M059J (cell line): ENCODE results near the gene RUFY4. TPM values are rescaled to one million over a fixed set of nuclear protein-coding genes. Genes with fewer than 3 reads are reported as not detected.

Experiments
- total RNA-seq: library from RNA; depleted of rRNA; stranded (reverse); fragments of >200 nt; shearing (Covaris generic); gene quantifications from 2 replicates; pipeline ENCODE4 v1.2.3, GENCODE V29; 2014; rRNA removed

Gene RUFY4
- total RNA-seq, 1 experiment from 2014 or later: not detected

Other genes with a start within 250 kb of the RUFY4 start
- gene TNS1, start 66.3 kb upstream of the RUFY4 start, total RNA-seq: 2.6 and 3.5 TPM in 2 replicates
- not detected in 2 replicates for gene CXCR2, start 56.8 kb downstream of the RUFY4 start, total RNA-seq
- gene CXCR1, start 97.7 kb downstream of the RUFY4 start, total RNA-seq: not detected in 2 replicates
- 359 and 456 TPM in 2 replicates for gene ARPC2, start 147.9 kb downstream of the RUFY4 start, total RNA-seq
- gene GPBAR1, start 191.8 kb downstream of the RUFY4 start, total RNA-seq: 0.37 TPM in 1 of 2 replicates, not detected in the other
- 108 and 153 TPM in 2 replicates for gene AAMP, start 200.9 kb downstream of the RUFY4 start, total RNA-seq
- gene PNKD, start 201.3 kb downstream of the RUFY4 start, total RNA-seq: 55.2 and 59.2 TPM in 2 replicates
- gene TMBIM1, start 223.2 kb downstream of the RUFY4 start, total RNA-seq: 89.2 and 132 TPM in 2 replicates